Suprapubic skin (tissue), 4 donors: Measurements from ENCODE around the gene GALNT13.

ENCODE experiments used
- EP300 ChIP-seq: sonication (generic); formaldehyde crosslinking; IDR thresholded peaks from one replicate; pipeline ENCODE4 v1.6.1; 2017; ENCODE audit warnings: antibody characterized with exemption
- POLR2A ChIP-seq, 2 donors: fragments of 450-650 bp; IDR thresholded peaks; one replicate each; pipeline ENCODE4 v1.6.1; 2017; ENCODE audit warnings: antibody characterized with exemption in 2 of 2, mild to moderate bottlenecking in 2 of 2, moderate library complexity in 2 of 2
- POLR2AphosphoS5 ChIP-seq, 3 donors: sonication (generic); formaldehyde crosslinking; IDR thresholded peaks; one replicate each; pipeline ENCODE4 v1.6.1; 2017; ENCODE audit warnings: antibody characterized with exemption in 3 of 3
- TF ChIP-seq, protein P1 (sequence below), 2 donors: fragments of 200-600 bp in 1 of 2; fragments of 450-650 bp in 1 of 2; sonication (generic) in 1 of 2; IDR thresholded peaks; one replicate each; pipeline ENCODE4 v1.5.1; 2016 to 2019; ENCODE audit warnings: antibody characterized with exemption in 2 of 2, mild to moderate bottlenecking in 1 of 2, moderate library complexity in 1 of 2

DNA sequence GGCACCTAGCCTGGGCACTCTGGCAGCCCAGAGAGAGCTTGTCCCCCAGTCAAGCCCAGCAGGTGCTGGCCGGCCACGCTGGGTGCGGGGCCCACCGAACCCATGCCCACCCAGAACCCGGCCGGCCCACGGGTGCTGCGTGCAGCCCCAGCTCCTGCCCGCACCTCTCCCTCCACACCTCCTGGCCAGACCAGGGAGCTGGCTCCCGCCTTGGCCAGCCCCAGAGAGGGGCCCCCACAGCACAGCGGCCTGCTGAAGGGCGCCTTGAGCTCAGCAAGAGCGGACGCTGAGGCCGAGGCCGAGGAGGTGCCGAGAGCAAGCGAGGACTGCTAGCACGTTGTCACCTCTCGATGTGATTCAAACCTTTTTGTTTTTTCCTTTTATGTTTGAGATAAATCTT is 419.8 kb downstream of the GALNT13 start:
- TF ChIP-seq, protein P1, sequence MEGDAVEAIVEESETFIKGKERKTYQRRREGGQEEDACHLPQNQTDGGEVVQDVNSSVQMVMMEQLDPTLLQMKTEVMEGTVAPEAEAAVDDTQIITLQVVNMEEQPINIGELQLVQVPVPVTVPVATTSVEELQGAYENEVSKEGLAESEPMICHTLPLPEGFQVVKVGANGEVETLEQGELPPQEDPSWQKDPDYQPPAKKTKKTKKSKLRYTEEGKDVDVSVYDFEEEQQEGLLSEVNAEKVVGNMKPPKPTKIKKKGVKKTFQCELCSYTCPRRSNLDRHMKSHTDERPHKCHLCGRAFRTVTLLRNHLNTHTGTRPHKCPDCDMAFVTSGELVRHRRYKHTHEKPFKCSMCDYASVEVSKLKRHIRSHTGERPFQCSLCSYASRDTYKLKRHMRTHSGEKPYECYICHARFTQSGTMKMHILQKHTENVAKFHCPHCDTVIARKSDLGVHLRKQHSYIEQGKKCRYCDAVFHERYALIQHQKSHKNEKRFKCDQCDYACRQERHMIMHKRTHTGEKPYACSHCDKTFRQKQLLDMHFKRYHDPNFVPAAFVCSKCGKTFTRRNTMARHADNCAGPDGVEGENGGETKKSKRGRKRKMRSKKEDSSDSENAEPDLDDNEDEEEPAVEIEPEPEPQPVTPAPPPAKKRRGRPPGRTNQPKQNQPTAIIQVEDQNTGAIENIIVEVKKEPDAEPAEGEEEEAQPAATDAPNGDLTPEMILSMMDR (IDR thresholded peaks at IDR 0.05), result no peak
- TF ChIP-seq POLR2A (IDR thresholded peaks at IDR 0.05) (no peak), EP300 (no peak), POLR2AphosphoS5 (IDR thresholded peaks at IDR 0.05) (no peak)
